Endothelial cell of umbilical vein (primary cell): ENCODE data around the gene RAPGEF3. TPM values are rescaled to one million over a fixed set of nuclear protein-coding genes. Genes with fewer than 3 reads are reported as not detected.

Experiments
- BruUV-seq: library from RNA; stranded (reverse); fragments of 400-500 nt; replicated peaks from 2 replicates; lab custom pipeline; 2021; lab: Mats Ljungman, UMichigan
- CTCF ChIA-PET: fragments of 300-600, 350-600 bp; sonication (Branson Sonifier 250); formaldehyde crosslinking; loops from one replicate; lab custom pipeline; 2021; ENCODE audit warnings: antibody characterized with exemption, inconsistent platforms; lab: Charles Lee
- POLR2A ChIA-PET: fragments of 300-600, 350-600 bp; sonication (Branson Sonifier 250); formaldehyde crosslinking; loops from one replicate; lab custom pipeline; 2021; ENCODE audit warnings: antibody characterized with exemption, inconsistent platforms; lab: Charles Lee
- DNase-seq: peaks from one replicate; pipeline ENCODE4 v3.0.0-alpha.2; 2011; ENCODE audit warnings: low read depth, low spot score
- FAIRE-seq: peaks from 2 replicates; lab custom pipeline; 2011; peaks lifted over from hg19 to GRCh38; lab: Jason Lieb, UNC
- H2AFZ ChIP-seq: 2 replicates; pipeline ENCODE4 v1.6.0; 2012; ENCODE audit warnings: low read depth, low read length, control low read depth, inconsistent platforms
- H3K27ac ChIP-seq: 2 replicates; pipeline ENCODE4 v1.5.1; 2011; ENCODE audit warnings: low read depth, mild to moderate bottlenecking, control low read depth, low read length, moderate library complexity; ENCODE audit not compliant: insufficient read depth
- H3K27me3 ChIP-seq, 2 experiments: 2 replicates each; pipeline versions ENCODE4 v1.6.0 to v1.6.1; 2011; ENCODE audit warnings: low read length in 2 of 2, mixed read lengths in 1 of 2; ENCODE audit not compliant: control insufficient read depth in 2 of 2, insufficient read depth in 2 of 2
- H3K36me3 ChIP-seq, 2 experiments: 2 replicates in 1 of 2; 3 replicates in 1 of 2; pipeline ENCODE4 v1.5.1; 2011; ENCODE audit warnings: low read length in 2 of 2, mild to moderate bottlenecking in 1 of 2, moderate library complexity in 1 of 2; ENCODE audit not compliant: control insufficient read depth in 2 of 2, insufficient read depth in 2 of 2; ENCODE audit errors: extremely low read depth in 1 of 2
- H3K4me1 ChIP-seq: 3 replicates; pipeline ENCODE4 v1.5.1; 2011; ENCODE audit warnings: mild to moderate bottlenecking, low read length; ENCODE audit not compliant: control insufficient read depth, insufficient read depth; ENCODE audit errors: extremely low read depth
- H3K4me2 ChIP-seq: 2 replicates; pipeline ENCODE4 v1.6.1; 2011; ENCODE audit warnings: low read length, control low read depth, mixed read lengths; ENCODE audit not compliant: insufficient read depth
- H3K4me3 ChIP-seq, 3 experiments: fragments of 200-600 bp in 1 of 3; sonication (generic), shearing (Covaris generic) in 1 of 3; replicated peaks in 1 of 3; 2 replicates each; pipeline ENCODE4 v1.5.1; 2011 to 2016; ENCODE audit warnings: control low read depth in 3 of 3, low read length in 3 of 3, mild to moderate bottlenecking in 2 of 3, inconsistent platforms in 1 of 3, low read depth in 1 of 3, moderate library complexity in 1 of 3; ENCODE audit not compliant: insufficient read depth in 1 of 3
- H3K79me2 ChIP-seq: 2 replicates; pipeline ENCODE4 v1.6.0; 2012; ENCODE audit warnings: low read length, inconsistent platforms; ENCODE audit not compliant: control insufficient read depth, insufficient read depth
- H3K9ac ChIP-seq: replicated peaks from 2 replicates; pipeline ENCODE3; 2011; ENCODE audit warnings: low read length, control low read depth; ENCODE audit not compliant: insufficient read depth; ENCODE audit errors: extremely low read depth
- H3K9me1 ChIP-seq: replicated peaks from 3 replicates; pipeline ENCODE4 v1.6.0; 2011; ENCODE audit warnings: mild to moderate bottlenecking, low read length; ENCODE audit not compliant: control insufficient read depth, insufficient read depth; ENCODE audit errors: extremely low read depth
- H3K9me3 ChIP-seq: replicated peaks from 2 replicates; pipeline ENCODE4 v1.5.1; 2012; ENCODE audit warnings: low read length, inconsistent platforms; ENCODE audit not compliant: control insufficient read depth, insufficient read depth
- H4K20me1 ChIP-seq: replicated peaks from 2 replicates; pipeline ENCODE3; 2011; ENCODE audit warnings: mild to moderate bottlenecking, low read length; ENCODE audit not compliant: control insufficient read depth, insufficient read depth; ENCODE audit errors: extremely low read depth
- CTCF ChIP-seq, 2 donors: IDR thresholded peaks; 1 replicate in 1 of 2; 2 replicates in 1 of 2; pipeline ENCODE4 v1.5.1; 2011; ENCODE audit warnings: low read length in 2 of 2, mild to moderate bottlenecking in 2 of 2, moderate library complexity in 2 of 2, control low read depth in 1 of 2, inconsistent platforms in 1 of 2, low read depth in 1 of 2; ENCODE audit not compliant: insufficient read depth in 1 of 2; ENCODE audit errors: extremely low read depth in 1 of 2
- EZH2 ChIP-seq: IDR thresholded peaks from 2 replicates; pipeline ENCODE4 v1.6.1; 2012; ENCODE audit warnings: borderline replicate concordance, low read depth, mild to moderate bottlenecking, moderate library complexity, low read length, inconsistent platforms; ENCODE audit not compliant: severe bottlenecking
- FOS ChIP-seq: IDR thresholded peaks from 2 replicates; pipeline ENCODE4 v1.6.1; 2011; ENCODE audit warnings: mild to moderate bottlenecking, low read length, moderate library complexity, borderline replicate concordance; ENCODE audit not compliant: insufficient read depth
- GATA2 ChIP-seq: IDR thresholded peaks from 2 replicates; pipeline ENCODE4 v1.7.0; 2011; ENCODE audit warnings: low read depth, mild to moderate bottlenecking, moderate library complexity, mixed read lengths, low read length; ENCODE audit not compliant: insufficient read length, insufficient read depth
- JUN ChIP-seq: IDR thresholded peaks from 2 replicates; pipeline ENCODE4 v1.6.1; 2011; ENCODE audit warnings: borderline replicate concordance, low read depth; ENCODE audit not compliant: insufficient read length, insufficient read depth
- MAX ChIP-seq: IDR thresholded peaks from 2 replicates; pipeline ENCODE4 v1.6.1; 2011; ENCODE audit not compliant: insufficient read depth, insufficient read length
- MYC ChIP-seq: IDR thresholded peaks from one replicate; pipeline ENCODE4 v1.6.1; 2011; ENCODE audit warnings: mild to moderate bottlenecking, low read depth, low read length
- POLR2A ChIP-seq: IDR thresholded peaks from 2 replicates; pipeline ENCODE4 v1.6.1; 2012; ENCODE audit warnings: low read depth, mild to moderate bottlenecking, control low read depth, low read length
- POLR2AphosphoS5 ChIP-seq: IDR thresholded peaks from 2 replicates; pipeline ENCODE4 v1.6.1; 2012; ENCODE audit warnings: low read depth, mild to moderate bottlenecking, control low read depth, low read length, moderate library complexity; ENCODE audit not compliant: insufficient read depth
- dilution Hi-C: fragments of 300-500 bp; cut with MboI; formaldehyde crosslinking; loops from one replicate; pipeline ENCODE4 v1.15.0; 2019; ENCODE audit warnings: low sequenced_read_pairs; ENCODE audit not compliant: extremely low pct_ligation_motif_present
- intact Hi-C: fragments of 100-400 bp; cut with micrococcal nuclease; formaldehyde crosslinking; loops from one replicate; pipeline ENCODE4 v1.10.0; 2022
- polyA plus RNA-seq, 4 experiments: library from polyadenylated mRNA; depleted of rRNA in 3 of 4; stranded (reverse) in 3 of 4; unstranded in 1 of 4; fragments of >200 nt; gene quantifications; 2 replicates each; pipeline versions ENCODE4 v1.2.1 to v1.2.3, GENCODE V29; 2011 to 2012; ENCODE audit warnings: missing spikeins in 1 of 4
- total RNA-seq: library from RNA; stranded (reverse); gene quantifications from 2 replicates; pipeline ENCODE4 v1.2.3, GENCODE V29; 2021

RAPGEF3 gene
- total and polyA plus RNA-seq, 2 donors (not counting 3 experiments of a cell fraction or from before 2014, with no cell fraction given) = 34.5 to 55.1 TPM

GRCh38 chr12:47747126-47747525, 11.6 kb downstream of the RAPGEF3 start:
- no TSS peak for BruUV-seq
- CTCF ChIA-PET = interaction anchor here (1.0 to 1.1 kb wide), 2 partner anchors 20 kb away, joined by 5 to 6 read pairs; no protein-coding TSS in a partner anchor
- Histone ChIP-seq H2AFZ (no peak overlapping the region), H3K4me2 (no peak overlapping the region), H3K36me3 (peaks cover 6 to 53% of the 10 kb centered on the region in 2 experiments), H3K27me3 (no peaks in the 10 kb centered on the region), H4K20me1 (no peaks in the 10 kb centered on the region), H3K9me1 (no peaks in the 10 kb centered on the region), H3K27ac (no peak overlapping the region), H3K79me2 (peaks cover 3% of the 10 kb centered on the region), H3K9ac (no peak overlapping the region), H3K9me3 (no peaks in the 10 kb centered on the region), H3K4me1 (no peaks in the 10 kb centered on the region), H3K4me3 (no peak overlapping the region)
- intact Hi-C loops (no loop called here), dilution Hi-C loops (no loop called here)
- FAIRE-seq = no peak
- TF ChIP-seq CTCF (IDR thresholded peaks at IDR 0.05; ENCODE audit: extremely low read depth in 1 of 2, insufficient read depth in 1 of 2, low read depth in 1 of 2, low read length in 2 of 2) (no peak), JUN (no peak), EZH2 (no peak), FOS (no peak), MAX (no peak), MYC (no peak), GATA2 (no peak), POLR2AphosphoS5 (no peak), POLR2A (no peak)
- POLR2A ChIA-PET = no interaction called here
- DNase-seq = no peak
